DMS 273 treated with DMSO at 0.1 percent for 48 hours (cell line): ENCODE data around the gene KIAA1671.
"Not testable (repeated sequence)": the region's sequence is repeated elsewhere in the genome, so short reads cannot be mapped to it uniquely, and the experiment has no call there.

Experiments used
- DNase-seq: peaks from one replicate; lab custom pipeline; 2025; lab: John Stamatoyannopoulos, UW

KIAA1671 gene

DNA sequence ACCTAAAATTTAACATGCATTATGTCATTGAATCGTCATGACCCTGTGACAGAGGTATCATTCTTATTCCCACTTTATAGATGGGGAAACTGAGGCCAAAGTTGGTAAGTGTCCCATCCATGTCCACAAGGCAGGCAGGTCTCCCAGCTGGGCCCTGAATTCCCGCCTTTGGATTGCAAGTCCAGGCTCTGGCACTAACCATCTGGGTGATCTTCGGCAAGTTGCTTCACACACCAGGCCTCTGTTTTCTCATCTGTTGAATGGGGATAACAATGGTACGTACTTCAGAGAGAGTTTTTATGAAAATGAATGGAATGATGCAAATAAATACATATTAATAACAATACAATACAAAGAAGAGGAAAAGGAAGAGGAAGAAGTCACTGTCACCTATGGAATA lies 250.6 kb downstream of the KIAA1671 start:
- DNase-seq, result no peak

DNA sequence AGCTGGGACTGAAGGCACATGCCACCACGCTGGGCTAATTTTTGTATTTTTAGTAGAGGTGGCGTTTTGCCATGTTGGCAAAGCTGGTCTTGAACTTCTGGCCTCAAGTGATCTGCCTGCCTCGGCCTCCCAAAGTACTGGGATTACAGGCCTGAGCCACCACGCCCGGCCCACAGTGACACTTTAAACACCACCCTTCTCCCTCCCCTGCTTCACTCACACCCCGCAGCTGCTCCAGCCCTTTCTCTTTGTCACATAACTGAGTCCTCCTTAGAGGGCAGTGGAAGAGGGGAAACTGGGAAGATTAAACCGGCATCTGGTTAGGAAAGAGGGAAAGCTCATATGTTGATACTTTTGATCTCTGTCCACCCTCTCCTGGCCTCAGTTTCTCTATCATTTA lies 252.0 kb downstream of the KIAA1671 start:
- not testable (repeated sequence) for DNase-seq

DNA sequence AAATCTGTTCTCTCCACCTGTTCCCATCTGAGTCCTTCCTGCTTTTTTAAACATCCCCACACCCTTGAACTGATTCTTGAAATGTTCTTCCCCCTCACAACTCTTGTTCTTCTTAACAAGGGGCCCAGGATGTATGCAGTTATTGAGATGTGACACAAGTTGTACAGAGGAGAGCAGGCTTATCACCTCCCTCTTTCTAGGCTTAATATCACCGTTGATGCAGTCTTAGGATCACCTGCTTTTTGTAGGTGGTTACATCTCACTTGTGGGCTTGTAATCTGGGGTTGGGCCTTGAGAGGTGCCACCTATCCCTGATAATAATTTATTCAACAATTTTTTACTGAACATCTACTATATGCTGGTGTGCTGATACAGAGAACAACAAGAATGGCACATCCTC lies 253.3 kb downstream of the KIAA1671 start:
- no peak for DNase-seq

DNA sequence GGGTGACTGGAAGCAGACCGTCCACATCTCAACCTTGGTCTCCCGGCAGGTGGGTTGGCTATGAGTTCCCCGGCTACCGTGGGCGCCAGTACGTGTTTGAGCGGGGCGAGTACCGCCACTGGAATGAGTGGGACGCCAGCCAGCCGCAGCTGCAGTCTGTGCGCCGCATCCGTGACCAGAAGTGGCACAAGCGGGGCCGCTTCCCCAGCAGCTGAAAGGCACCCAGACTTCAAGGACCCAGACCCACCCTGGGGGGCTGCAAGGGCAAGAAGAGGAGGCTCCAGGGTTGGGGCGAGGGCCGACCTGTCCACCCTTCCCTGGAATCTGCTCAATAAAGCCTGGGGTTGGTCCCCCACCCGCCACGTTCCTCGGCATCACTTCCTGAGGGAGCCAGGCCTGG lies 254.5 kb downstream of the KIAA1671 start:
- DNase-seq, result no peak

DNA sequence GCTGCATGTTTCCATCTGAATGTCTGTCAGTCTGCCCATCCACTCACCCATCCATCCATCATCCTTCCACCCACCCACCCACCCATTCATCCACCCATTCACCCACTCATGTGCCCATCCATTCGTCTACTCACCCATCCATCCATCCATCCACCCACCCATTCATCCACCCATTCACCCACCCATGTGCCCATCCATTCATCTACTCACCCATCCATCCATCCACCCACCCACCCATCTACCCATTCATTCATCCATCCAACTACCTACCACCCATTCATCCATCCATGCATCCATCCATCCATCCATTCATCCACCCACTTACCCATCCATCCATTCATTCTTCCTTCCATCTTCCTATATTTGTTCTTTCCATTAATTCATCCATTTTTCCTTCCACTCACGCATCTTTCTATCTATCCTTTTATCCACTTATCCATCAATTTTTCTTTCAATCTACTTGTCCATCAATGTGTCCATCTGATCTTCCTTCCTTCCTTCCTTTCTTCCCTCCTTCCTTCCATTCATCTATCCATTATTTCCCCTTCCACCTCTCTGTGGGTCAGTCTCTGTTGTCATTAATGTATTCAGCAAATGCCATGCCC lies 255.1 kb downstream of the KIAA1671 start:
- no peak for DNase-seq

DNA sequence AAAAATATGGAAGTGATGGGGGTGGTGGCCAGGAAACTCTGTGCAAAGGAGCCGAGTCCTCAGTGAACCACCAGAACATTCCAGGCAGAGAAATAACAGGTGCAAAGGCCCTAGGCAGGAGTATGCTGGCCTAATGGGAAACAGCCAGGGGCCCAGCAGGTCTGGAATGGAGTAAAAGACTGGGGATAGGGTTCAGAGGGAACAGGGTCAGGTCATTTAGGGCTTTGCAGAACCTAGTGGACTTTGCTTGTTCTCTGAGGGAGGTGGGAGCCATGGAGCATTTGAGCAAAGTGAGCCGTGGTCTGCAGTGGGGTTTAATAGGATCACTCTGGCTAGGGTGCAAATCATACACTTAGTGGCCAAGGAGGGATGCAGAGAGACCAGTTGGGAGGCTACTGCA lies 255.8 kb downstream of the KIAA1671 start:
- DNase-seq, result no peak

DNA sequence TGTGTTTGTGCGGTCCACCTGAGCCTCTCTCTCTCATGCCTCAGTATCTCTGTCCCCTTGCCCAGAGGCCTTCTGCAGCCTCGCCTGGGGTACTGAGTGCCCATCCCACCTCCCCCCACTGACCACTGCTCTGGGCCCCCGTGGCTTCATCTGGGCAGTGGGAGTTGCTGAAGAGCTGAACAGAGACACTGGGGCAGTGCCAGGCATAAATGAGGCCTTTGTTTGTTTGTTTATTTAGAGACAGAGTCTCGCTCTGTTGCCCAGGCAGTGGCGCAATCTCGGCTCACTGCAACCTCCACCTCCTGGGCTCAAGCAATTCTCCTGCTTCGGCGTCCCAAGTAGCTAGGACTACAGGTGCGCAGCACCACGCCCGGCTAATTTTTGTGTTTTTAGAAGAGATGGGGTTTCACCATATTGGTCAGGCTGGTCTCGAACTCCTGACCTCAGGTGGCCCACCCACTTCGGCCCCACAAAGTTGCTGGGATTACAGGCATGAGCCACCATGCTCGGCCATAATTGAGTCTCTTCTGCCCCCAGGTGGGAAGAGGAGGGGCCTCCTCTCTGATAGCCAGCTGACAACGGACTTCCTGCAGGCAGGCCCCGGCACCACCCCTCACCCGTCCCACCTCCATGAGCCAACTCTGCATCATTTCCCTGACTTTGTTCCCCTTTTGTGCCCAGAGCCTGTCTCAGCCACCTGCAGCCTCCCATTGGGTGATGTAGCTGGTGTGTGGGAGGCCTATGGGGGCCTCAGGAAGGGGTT lies 256.4 kb downstream of the KIAA1671 start:
- DNase-seq, result no peak

DNA sequence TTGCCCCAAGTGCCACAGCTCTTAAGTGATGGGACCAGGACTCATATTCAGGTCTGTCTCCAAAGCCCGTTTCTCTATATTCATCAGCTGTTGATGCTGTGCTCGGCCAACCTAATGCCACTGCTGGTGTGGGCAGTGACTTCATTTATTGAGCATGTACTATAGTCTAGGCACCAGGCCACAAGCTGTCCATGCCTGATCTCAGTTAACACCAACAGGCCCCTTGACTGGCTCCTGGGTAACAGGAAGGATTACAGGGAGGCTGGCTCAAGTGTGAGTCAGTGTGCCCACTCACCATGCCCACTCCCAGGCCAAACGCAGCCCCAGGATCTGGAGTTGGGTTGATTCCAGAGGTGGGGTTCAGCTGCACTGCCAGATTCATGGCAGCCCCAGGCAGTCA lies 258.3 kb downstream of the KIAA1671 start:
- no peak for DNase-seq

DNA sequence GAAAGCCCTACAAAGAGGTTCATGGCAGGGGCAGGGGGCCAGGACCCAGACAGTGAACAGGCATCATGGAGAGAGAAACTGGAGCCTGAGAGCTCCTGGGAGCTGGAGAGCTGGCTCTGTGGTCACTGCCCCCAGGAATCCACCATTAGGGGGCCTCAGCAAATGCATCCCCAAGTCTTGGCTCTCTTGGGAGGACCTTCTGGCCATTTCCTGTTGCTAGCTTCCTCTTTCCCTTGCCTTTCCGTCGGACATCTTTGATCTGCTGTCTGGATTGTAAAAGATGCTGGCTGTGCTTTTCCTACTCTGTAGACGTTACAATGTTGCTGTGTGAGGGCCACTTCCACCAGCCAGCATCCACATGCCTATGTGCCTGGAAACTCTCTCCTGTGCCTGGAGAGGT lies 259.8 kb downstream of the KIAA1671 start:
- DNase-seq, result no peak

DNA sequence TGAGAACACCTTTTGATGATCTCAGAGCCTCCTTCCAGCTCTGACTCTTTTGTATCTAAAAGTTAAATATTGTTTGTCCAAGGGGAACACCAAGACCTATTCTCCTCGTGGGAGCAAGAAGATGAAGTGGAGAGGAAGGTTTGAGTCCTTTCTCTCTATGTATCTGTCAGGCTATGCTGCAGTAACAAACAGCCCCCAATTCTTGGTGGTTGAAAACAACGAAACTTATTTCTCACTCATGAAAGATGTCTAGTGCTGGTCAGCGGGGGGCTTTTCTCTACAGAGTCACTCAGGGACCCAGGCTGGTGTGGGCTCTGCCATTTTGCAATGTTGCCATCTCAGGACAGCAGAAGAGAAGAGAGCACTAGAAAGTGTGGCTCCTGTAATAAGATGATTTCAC lies 260.7 kb downstream of the KIAA1671 start:
- no peak for DNase-seq

DNA sequence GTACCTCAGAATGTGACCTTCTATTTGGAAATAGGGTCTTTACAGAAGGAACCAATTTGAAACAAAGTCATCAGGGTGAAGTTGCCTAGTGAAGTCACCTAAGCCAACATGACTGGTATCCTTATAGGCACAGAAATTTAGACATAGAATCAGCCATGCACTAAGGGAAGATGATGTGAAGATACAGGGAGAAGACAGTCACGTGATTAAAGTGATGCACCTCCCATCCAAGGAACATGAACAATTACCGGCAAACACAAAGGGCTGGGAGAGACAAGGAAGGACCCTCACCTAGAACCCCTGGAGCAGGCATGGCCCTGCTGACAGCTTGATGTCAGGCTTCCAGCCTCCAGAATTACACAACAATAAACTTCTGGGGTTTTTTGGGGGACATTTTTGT lies 263.7 kb downstream of the KIAA1671 start:
- DNase-seq, result no peak

DNA sequence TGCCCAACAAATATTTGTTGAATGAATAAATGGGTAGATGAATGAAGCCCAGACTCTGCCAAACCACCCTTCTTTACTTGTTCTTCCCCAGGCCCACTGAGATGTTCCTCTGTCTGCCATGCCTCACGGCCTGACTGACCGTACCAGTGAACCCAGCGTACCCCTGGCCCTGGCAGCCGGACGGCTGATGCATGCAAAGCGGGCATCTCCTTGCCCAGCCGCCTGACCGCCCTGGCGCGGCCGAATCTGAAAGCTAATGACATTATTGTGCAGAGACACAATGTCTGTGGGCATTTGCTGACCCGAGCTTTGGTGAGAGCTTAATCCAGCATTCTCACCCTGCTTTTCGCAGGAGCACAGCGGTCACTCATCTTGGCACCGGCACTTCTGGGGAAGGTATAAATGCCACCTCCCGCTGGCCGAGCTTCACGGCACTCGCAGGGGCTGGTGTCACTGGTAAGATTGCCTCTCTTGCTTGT lies 266.7 kb downstream of the KIAA1671 start, which contains the start of gene CRYBB2:
Gene CRYBB2 (plus strand): TSS at position 429 of the 479 bp plus-strand sequence. CDS start 1,791 bp downstream, outside the sequence.
- DNase-seq, result no peak

DNA sequence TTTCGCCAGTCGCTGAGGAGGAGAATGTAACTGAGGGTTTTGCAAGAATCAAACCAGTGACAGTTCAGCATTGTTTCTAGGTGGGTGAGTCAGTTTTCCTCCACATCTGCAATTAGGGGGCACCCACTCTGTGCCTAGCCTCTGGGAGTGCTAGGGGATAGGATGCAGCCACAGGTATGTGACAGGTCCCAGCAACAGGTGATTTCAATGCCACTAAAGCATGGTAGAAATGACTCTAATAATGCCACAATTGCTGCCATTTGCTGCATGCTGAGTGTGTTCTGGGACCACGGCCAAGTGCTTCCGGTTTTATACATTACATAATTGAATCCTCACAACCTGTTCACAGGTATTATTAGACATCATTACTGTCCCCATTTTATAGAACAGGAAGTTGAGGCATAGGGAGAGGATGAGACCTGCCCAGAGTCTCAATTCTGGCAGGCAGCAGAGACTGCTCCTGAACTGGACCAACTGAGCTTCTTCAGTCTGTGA lies 267.5 kb downstream of the KIAA1671 start:
- DNase-seq, result no peak

DNA sequence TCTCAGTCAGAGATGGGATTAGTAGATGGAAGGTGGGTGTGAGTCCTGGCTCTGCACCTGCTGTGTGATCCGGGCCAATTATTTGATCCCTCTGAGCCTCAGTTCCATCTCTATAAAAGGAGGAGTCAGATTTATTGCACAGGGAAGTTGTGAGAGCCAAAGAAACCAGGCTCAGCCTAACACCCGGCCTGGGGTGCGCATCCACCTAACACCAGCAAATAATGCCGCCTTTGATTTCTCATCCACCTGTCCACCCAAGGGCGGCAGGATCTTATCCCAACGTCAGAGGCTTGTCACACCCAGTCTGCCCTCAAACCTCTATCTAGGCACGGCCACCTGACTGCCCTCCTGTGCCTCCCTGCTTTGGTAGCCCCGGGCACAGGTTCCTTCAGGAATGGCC lies 269.3 kb downstream of the KIAA1671 start:
- DNase-seq, result no peak

DNA sequence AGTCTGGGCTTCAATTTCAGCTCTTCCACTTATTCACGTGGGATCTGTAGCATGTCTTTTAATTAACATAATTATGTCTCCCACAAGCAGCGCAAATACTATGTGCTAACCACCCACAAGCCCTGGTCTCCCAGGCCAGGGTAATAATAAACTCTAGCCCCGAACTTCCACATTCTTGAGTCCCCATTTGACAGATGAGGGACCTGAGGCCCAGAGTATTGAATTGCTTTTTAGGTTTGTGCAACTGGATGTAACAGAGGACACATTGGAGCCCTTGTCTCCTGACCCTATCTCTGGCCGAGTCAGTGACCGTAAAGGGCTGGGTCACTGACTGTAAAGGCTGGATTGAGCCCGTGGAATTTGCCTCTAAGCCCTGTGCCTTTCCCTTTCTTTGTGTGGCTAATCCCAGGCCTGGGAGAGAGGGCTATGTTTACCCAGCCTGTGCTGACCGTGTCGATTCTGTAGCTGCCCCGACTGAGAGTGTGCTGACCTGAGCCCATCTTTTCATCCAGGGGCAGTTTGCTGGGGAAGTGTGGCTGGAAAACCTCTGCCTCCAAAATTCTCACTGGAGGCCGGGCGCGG lies 270.8 kb downstream of the KIAA1671 start:
- DNase-seq, result no peak

DNA sequence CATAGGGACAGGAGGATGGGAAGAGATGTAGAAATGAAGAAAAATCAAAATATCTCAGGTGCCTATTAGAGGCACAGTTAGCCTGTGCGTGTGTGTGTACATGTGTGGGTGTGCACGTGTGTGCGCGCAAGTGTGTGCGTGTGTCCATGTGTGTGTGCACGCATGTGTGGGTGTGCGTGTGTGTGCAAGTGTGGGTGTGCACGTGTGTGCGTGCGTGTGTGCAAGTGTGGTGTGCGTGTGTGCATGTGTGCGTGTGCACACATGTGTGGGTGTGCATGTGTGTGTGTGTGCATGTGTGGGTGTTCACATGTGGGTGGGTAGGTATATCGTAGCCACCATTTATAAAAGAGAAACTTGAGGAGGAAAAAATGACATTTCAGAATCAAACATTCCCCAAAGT lies 276.3 kb downstream of the KIAA1671 start:
- DNase-seq, result no peak

DNA sequence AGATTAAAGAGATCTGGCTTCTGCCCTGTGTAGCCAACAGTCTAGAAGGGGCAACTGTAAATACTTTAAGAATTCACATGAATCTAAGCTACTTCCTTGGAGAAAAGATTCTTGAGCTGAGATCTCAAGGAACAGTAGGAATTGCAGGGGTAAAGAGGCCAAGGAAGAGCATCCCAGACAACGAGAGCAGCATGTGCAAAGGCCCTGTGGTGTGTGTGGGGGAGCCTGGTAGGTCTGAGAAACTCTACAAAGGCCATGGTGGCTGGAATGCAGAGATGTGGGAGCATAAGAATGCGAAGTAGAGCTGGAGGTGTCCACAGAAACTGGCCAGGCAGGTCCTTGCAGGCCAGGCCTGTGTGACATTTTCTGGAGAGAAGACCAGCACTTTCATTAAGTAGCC lies 278.2 kb downstream of the KIAA1671 start:
- DNase-seq, result not testable (repeated sequence)

DNA sequence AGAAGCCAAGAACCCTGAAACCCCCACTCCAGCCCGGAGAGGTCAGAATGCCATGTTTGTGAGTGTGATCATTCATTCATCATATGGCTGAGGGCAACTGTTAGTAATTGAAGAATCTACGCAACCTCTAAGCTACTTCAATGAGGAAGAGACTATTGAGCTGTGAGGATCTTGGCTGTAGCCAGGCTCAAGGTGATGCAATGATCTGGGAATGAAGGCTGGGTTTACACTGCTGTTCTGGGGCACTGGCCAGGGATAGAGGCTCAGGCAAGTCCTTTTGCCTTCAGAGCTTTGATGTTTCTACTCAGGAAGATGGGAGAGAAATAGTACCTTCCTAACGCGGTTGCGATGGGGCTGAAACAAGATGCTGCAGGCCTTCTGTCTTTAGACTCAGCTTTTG lies 279.8 kb downstream of the KIAA1671 start:
- no peak for DNase-seq

DNA sequence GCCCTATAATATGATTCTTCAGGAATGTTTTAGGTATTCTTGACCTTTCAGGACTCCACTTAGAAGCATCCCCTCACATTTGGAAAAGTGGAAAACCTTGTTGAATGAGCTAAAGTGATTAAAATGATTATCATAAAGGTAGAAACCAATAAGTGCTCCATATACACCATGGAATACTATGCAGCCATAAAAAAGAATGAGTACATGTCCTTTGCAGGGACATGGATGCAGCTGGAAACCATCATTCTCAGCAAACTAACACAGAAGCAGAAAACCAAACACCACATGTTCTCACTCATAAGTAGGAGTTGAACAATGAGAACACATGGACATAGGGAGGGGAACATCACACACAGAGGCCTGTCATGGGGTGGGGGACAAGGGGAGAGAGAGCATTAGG lies 281.2 kb downstream of the KIAA1671 start:
- DNase-seq, result not testable (repeated sequence)

DNA sequence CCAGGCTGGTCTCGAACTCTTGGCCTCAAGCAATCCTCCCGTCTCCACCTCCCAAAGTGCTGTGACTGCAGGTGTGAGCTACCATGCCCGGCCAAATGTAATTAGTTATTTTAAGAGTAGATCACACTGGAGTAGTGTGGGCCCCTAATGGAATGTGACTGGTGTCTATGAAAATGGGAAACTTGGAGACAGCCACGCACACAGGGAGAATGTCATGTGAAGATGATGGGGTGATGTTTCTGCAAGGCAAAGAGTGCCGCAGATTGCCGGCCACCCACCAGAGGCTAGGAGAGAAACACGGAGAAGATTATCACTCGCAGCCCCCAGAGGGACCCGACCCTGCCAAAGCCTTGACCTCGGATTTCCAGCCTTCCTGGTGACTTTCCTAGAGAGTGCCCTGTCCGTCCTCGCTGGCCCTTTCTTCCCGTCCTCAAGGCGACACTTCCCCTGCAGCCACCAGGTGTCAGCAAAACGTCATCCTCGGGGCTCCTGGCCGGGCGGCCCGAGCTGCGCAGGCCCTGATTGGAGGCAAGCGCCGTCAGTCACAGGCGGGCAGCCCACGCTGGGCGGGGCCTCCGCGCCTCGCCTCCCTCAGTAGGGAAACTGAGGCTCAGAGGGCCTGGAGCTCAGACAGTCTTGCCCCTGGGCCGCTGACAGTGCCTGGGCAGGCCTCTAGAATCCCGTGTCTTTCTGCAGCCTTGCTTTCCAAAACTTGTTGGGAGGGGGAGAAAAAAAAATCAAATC lies 283.2 kb downstream of the KIAA1671 start:
- peak; percentile 34 for DNase-seq

DNA sequence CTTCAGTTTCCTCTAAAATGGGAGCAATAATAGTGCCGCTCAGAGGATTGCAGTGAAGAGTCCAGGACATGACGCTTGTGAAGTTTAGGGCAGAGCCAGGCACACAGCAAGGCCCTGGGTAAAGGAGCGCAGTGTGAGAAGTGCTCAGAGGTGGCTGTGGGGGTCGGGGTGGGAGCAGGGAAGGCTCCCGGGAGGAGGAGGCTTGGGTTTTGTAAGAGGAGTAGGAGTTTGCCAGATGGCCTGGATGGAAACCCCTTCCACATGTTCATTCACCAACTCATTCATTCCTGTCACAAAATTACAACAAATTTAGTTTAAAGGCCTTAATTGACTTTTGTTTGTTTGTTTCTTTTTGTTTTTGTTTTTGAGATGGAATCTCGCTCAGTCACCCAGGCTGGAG lies 283.9 kb downstream of the KIAA1671 start:
- no peak for DNase-seq

DNA sequence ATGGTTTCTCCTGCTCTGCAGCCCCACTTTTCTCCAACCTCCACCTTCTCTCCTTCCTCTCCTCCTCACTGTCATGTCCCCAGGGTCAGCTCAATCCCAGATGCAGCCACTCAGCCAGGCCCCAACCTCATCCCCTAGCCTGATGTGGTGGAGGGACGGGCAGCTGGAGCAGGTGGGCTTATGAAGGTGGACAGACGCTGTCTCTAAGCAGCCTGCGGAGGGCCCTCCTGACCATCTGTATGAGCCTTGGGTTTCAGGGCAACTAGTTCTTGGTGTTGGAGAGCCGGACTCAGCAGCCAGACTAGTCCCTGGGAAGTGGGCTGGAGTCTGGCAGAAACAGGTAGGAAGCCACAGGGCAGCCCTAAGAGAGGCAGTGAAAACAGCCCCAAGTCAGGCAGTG lies 285.0 kb downstream of the KIAA1671 start:
- no peak for DNase-seq
